A549 (cell line): ENCODE data around the gene AGBL4.

ENCODE experiments used
- BHLHE40 ChIP-seq: IDR thresholded peaks from 2 replicates; pipeline ENCODE4 v1.6.1; 2012; ENCODE audit warnings: low read depth, low read length, inconsistent platforms
- CTCF ChIP-seq: fragments of >200 bp; sonication (Bioruptor Twin); formaldehyde crosslinking; IDR thresholded peaks from 3 replicates; pipeline ENCODE4 v1.5.1; 2016
- E2F6 ChIP-seq: IDR thresholded peaks from 2 replicates; pipeline ENCODE4 v1.6.1; 2012; ENCODE audit warnings: low read depth, borderline replicate concordance
- EP300 ChIP-seq, 2 experiments: fragments of >200 bp; sonication (Bioruptor Twin); formaldehyde crosslinking; IDR thresholded peaks; 2 replicates in 1 of 2; 3 replicates in 1 of 2; pipeline ENCODE4 v1.6.1; 2016 to 2017
- MAX ChIP-seq: IDR thresholded peaks from 2 replicates; pipeline ENCODE4 v1.6.1; 2012
- POLR2A ChIP-seq: IDR thresholded peaks from 2 replicates; pipeline ENCODE4 v1.6.1; 2012; ENCODE audit warnings: mild to moderate bottlenecking, low read length
- REST ChIP-seq: fragments of 200-600 bp; sonication (generic); IDR thresholded peaks from 2 replicates; pipeline ENCODE4 v1.6.1; 2016; ENCODE audit warnings: antibody characterized with exemption, mild to moderate bottlenecking, moderate library complexity
- RFX5 ChIP-seq: fragments of 450-650 bp; IDR thresholded peaks from 2 replicates; pipeline ENCODE4 v1.7.1; 2014; ENCODE audit warnings: antibody characterized with exemption, mild to moderate bottlenecking, moderate library complexity

- TF ChIP-seq POLR2A (no peak), E2F6 (no peak), EP300 (IDR thresholded peaks at IDR 0.05) (no peak), CTCF (no peak), MAX (no peak), REST (no peak), RFX5 (no peak), BHLHE40 (no peak)
Measured at GRCh38 chr1:48977273-48977672, 1046.5 kb downstream of the AGBL4 start.
